NCI-H82 (cell line): Measurements from ENCODE around the gene DRD1.

Source experiments
- DNase-seq: peaks from one replicate; lab custom pipeline; 2025; lab: John Stamatoyannopoulos, UW

The DRD1 gene

DNA sequence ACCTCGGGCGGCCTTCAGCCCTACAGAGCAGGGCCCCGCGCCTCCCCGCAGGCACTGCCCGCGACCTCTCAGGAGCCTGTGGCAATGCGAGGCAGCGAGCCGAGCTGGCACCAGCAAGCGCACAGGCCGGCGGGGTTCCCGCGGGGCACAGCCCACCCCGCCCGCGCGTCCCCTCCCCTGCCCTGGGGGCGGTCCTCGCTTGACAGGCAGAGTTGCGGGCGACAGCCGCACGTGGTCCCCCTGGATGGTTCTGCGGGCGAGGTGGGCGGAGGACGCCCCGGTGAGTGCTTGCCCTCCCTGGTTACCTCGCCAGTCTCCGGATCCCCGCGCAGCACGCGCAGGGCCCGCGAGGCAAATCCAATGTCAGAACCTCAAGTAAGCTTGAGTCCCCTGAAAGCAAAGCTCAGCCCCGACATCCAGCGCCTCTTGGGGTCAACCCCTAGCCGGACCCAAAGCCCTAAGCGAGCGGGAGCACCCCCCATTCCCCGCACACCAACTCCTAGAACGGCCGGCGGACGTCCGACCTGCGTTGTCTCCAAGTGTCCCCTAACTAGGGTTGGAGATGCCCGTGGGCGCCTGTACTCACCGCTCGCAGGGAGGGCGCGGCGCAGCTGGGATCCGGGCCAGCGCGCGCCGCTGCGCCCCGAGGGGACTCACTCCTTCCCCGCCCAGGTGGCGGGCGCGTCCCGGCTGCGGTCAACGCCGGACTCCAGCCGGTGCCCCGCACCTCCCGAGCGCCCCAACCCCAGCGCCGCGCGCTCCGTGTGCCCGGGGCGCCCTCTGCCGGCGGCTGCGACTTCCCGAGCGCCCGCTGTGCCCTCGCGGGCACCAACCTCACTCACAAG is at the start of gene DRD1:
TSS of gene DRD1 (minus strand) at position 123 of the 845 bp plus-strand sequence. CDS start 1,083 bp downstream, outside the sequence.
- peak; percentile 46 for DNase-seq

DNA sequence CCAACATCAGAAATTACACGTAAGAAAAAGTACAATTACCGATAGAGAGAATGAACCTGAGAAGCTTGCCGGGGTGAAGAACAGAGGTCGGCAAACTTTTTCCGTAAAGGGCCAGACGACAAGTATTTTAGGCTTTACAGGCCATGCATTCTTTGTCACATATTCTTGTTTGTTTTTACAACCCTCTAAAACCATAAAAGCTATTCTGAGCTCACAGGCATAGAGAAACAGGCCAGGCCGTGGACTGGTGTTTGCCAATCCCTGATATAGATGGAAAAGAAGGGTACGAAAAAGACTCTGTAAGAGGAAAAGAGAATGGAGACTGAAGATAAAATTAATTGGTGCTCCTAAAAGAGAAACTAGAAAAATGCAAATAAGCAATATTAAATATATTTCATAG is 49.7 kb upstream of the DRD1 start:
- no peak for DNase-seq

DNA sequence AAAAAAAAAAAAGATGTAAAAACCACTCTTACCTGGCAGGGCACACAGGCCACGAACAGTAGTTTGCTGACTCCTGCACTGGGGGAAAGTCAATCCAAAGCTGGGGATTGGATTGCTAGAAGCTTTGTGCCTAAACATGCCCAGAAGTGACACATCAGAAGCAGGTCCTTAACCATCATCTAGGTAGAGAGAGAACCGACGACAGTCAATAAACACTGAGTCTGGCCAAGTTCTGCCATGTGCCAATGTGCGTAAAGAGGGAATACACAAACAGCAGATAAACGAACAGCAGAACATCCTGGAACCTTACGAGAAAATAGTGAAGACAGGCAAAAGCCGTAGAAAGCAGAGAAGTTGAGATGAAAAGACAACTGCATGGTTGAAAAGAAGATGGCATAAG is 49.3 kb upstream of the DRD1 start:
- DNase-seq, result no peak

DNA sequence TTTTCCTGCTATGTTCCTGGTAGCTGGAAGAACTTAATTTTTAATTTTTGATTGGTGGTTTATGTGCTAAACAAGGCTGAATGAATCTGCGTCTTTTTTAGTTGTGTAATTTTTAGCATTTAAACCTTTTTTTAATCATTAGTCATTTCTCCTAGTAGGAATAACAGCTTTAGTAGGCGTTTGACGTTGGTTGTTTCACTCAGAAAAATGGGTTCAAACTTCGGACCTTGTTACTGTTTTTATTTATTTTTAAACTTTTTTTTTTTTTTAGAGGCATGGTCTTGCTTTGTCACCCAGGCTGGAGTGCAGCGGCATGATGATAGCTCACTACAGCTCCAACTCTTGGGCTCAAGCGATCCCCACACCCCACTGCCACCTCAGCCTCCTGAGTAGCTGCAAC is 47.2 kb upstream of the DRD1 start:
- no peak for DNase-seq

DNA sequence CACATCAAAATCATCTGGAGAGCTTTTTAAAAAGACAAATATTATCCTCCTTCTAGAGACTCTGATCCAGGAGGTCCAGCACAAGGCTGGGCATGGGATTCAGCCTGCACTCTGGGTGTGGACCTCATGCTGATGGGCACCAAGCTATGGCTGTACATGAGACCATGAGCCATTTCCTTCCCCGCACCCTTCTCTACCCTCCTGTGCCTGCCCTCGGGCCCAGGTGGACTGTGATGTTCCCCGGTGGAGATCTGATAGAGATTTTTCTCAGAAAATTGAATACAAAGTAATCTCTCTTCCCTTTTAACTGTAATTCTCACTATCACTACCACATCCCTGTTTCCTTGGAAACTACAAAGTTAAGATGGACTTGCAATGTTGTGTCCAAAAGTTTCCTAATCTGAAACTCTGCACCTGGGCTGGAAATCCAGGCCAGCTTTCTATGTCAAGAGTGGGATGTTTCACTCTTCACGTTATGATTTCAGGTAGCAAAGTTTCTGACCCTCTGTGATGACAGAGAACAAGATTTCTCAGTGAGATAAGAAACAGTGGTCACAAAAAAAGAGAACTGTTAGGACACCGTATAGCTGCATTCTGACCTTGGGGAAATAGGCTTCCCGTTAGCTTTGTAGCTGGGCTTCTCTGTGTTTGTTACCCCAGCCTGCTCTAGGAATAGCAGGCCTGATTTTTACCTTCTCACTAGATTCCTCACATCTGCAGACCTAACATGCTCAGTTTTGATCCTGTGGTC is 45.9 kb upstream of the DRD1 start:
- no peak for DNase-seq

DNA sequence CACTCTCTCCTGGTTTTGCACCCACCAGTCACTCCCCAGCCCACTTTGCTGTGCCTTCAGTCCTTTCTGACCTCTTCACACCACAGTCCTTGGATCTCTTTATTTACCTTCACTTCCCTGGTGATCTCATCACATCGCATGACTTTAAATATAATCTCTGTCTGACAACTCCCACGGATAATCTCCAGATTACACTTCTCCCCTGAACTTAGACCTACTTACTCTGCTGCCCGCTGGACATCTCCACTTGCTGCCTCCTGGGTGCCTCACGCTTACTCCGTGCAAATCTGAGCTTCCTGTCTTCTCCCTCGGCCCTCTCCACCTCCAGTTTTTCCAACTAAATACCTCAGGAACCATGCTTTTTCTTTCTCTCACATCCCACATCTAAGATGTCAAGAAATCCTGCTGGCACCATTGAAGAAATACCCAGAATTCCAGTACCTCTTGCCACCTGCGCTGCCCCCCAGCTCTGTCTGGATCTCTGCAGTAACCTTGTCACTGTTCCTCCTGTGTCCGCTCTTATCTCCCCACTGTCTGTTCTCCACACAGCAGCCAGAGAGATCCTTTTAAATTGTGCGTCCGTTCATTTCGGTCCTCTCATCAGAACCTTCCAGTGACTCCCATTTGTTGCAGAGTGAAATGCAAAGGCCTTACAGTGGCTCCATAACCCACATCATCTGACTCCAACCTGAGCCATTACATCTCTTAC is 43.7 kb upstream of the DRD1 start:
- DNase-seq, result peak; percentile 8

DNA sequence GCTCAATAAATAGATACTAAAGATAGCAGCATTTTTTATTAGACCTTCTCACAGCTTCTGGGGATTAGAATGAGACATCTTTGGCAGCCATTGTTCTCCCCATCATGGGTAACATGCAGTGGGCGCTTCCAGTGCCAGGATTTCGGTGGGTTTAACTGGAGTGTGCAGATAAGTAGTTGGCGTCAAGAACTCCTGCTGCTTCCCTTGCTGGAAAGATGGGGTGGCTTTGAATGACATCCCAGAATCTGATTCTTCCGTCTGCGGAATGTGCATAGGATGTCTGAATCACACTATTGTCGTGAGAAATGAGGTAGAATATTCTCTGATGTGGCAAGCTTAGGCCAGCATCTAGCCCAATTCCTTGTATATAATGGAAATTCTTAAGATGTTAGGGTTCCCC is 41.6 kb upstream of the DRD1 start:
- no peak for DNase-seq

DNA sequence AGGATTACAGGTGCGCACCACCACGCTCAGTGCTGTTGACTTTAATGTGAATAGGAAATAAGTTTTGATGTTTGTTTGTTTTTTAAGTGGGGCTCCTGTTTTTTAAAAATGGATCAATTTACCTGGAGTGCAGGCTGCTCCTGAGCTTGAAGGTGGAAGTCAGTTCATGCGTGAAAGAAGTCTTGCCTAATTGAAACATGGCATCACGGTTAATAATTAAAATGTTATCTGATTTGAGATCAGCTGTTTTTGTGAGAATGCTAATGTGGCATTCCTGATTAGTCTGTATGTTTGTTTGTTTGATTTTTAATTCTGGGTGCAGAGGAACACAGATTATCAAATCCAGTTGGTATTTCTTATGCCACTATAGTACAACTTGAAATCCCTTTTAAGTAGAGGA is 40.8 kb upstream of the DRD1 start:
- no peak for DNase-seq

DNA sequence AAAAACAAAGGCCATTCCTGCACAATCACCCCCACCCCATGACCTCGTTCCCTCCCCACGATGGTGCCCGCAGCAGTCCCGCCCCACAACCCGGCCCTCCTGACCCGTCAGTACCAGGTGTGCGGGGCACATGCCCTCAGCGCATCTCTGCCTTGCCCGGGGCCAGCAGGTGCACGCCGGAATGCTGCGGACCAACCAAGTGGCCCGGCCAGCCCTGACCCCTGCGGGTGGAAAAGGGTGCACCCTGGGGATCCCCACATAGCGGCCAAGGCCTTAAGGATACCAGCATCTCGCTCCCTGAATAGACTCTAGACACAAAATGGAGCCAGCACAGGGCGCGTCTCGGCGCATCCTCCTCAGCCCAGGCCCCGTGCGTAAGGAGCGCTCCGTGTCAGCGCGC is 40.3 kb upstream of the DRD1 start:
- DNase-seq, result no peak

DNA sequence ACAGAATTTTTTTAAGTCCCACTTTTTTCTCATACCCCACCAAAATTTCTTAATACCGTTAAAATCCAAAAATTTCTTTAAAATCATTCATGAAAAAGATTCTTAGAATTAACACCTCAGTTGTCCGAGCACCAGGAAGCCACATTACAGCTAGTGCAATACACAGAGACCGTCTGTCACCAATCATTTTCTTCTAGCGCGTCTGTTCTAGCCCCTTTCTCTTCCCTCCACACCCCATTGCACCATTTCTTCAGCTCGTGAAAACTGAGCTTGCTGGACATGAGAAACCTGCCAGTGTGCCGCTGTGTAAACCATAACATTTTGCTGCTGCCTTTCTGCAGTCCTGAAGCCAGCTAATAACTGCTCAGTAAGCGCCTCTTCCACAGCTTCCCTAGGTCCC is 39.4 kb upstream of the DRD1 start:
- DNase-seq, result no peak

DNA sequence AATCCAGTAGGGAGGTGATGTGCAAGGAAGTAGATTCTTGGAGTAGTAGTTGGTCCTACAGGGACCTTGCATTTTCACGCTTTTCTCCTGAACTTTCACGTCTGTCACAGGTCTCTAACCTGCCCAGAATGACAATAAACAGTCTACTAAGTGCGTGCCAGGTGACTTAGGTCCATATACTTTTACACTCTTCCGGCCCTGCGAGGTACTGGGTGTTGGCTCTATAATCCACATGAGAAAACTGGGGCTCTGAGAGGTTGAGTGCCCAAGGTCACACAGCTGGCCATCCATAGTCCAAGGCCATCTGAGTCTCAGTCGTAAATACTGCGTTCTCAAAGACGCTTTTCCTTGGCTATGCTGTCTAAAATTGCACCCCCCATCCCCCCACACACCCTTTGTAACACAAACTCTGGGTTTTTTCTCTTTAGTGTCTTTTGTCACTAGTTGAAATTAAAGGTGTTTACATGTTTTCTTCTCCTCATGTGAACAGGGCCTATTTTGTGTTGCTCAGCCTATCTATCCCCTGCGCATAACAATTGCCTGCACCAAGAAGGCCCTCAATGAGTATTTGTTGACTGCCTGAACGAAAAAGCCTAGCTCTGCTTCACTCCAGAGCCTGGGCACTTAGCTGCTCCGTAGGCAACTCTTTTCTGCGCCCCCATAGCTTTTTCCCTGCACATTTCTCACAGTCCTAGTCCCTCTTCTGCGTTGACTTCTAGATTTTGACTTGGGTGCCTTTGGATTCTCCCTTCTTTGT is 35.3 kb upstream of the DRD1 start:
- DNase-seq, result no peak

DNA sequence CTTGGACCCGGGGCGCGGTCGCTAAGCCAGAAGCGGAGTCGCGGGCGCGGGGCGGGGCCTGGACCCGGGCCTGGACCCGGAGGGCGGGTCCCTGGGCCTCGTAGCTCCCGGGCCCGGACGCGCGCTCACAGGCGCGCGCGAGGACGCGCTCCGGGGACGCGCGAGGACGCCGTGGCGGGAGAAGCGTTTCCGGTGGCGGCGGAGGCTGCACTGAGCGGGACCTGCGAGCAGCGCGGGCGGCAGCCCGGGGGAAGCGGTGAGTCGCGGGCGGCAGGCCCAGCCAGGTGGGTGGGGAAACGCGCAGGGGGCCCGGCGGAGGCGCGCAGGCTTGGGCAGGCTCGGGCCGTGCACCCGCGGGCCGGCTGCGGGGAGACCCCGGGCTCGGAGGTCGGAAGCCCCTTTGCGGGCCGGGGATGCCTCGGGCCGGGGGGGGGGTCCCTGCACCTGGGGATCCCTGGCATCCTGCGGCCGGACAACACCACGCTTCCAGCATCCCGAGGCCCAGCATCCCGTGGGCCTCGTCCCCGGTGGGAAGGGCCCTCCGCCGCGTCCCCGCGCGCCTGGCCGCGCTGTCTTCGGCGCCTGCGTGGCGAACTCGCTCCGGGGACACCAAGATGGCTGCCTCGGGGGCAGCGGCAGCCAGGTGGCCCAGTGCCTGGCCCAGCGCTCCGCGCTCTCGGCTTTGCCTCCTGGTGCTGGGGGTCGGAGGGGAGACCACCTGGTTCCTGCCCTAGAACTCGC is 34.6 kb upstream of the DRD1 start, which contains the start of gene SFXN1:
TSS of gene SFXN1 (plus strand) at position 177 of the 741 bp plus-strand sequence. CDS start 13,544 bp downstream, outside the sequence.
- DNase-seq, result peak; percentile 86

DNA sequence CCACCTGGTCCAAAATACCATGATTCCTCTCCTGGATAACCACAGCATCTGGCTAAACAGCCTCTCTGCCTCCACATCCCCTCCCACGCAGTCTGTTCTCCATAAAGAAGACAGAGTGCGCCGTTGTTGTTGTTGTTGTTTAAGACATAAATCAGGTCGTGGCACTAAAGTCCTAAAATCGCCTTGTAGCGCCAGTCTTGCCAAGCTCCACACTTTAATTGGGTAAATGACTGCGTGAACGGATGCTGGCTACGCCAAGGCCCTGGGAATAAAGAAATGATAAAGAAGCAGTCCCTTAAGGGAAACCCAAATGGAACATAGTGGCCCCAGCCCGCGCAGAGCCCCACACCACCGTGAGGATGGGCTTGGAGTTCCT is 34.0 kb upstream of the DRD1 start:
- DNase-seq, result peak; percentile 41

DNA sequence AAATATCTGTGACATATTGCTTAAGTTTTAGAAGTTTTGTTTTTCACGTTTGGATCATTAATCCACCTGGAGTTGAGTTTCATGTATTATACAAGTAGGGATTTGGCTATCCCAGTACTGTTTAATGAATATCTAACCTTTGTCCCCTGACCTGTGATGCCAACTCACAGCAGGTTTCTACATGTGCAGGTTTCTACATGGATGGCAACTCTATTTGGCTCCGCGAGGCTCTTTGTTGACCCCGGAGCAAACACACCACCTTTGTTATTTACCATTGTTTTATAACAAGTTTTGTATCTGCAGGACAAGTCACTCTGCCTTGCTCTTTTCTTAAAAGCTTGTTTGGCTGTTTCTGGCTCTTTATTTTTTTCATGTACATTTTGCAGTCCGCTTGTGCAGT is 33.5 kb upstream of the DRD1 start:
- no peak for DNase-seq

DNA sequence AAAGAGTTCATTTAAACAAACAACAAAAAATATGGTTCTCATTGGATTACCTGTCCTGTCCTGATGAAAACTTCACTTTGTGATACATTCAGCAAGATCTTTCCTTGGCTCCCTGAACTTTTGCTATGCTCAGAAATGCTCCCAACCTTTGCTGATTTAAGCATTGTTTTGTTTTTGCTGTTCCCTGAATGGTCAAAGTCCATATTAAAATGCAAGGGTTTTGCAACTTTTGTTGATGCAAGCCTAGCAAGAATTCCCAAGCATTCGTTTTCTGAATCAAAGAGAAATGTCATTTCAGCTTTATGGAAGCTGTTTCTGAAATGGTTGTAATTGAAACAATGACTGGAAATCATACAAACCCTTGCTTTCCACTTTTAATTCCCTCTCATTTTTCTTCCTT is 31.3 kb upstream of the DRD1 start:
- no peak for DNase-seq

DNA sequence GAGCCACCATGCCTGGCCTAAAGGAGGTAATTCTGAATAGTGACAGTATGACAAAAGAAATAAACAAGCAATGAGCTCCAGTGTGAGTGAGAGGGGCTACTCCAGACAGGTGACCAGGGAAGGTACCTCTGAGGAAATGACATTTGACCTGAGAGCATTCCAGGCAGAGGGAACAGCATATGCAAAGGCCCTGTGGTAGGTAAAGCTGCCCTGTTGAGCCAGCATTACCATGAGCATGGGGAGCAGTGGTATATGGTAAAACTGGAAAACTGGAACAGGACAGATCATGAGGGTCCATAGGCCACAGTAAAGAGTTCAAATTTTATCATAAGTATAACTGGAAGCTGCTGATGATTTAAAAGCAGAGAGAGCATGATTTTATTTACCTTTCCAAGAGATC is 28.4 kb upstream of the DRD1 start:
- no peak for DNase-seq

DNA sequence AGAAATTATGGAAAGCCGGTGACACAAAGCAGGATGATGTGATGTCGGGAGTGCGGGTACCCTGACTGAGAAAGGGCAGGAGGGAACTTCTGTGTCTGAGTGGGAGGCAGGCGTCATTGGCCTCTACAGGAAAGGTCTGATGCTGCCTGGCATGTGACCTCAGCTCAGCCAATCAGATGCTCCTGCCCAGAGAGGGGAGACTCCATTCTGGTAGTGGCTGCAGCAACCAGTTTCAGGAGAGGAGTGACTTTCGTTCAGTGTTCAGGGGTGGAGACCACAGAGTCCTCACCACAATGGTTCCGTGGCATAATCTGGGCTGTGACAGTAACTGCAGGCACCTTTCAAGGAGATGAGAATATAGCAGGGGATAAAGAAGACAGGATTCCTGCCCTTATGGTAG is 27.6 kb upstream of the DRD1 start:
- DNase-seq, result peak; percentile 5

DNA sequence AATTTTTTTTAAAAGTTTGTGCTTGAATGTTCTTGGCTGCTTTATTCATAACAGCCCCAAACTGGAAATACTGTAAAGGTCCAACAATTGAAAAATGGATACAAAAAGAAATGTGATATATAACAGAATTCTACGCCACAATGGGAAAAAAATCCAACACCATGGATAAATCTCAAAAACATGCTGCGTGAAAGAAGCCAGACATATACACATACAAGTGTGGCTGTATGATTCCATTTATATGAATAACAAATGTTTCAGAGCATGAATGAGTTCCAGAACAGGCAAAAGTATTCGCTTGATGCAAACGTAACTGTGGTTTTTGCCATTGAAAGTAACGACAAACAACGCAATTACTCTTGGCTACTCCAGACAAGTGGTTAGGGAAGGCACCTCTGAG is 27.2 kb upstream of the DRD1 start:
- no peak for DNase-seq

DNA sequence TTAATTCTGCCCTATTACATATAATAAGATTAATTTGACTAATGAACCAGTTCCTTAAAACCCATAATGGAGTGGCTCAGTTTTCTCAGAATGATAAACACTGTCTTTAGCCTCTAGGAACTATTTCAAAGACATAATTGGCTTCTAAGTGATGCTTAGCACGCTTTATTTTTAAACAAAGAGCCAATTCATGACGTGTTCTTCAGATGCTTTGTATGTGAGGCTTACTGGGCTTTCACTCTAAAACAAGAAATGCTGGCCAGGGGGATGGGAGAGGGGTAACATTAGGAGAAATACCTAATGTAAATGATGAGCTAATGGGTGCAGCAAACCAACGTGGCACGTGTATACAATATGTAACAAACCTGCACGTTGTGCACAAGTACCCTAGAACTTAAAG is 26.8 kb upstream of the DRD1 start:
- peak; percentile 30 for DNase-seq

DNA sequence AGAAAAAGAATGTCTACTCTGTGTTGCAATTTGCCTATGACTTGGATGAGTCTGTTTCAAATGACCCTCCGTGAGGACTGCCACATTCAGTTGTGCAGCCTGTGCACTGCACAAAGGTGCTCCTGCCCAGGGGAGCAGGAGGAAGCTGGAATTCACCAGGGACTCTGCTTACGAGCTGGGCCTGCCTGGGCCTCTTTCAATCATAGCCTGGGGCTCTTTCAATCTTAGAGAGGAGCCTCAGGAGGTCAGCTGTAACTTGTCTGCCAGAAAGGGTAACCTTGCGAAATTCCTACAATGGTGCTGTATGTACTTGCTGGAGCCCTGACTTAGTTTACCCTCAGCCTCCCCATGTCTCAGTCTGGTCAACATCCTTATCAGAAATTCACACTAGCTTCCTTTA is 25.9 kb upstream of the DRD1 start:
- DNase-seq, result no peak

DNA sequence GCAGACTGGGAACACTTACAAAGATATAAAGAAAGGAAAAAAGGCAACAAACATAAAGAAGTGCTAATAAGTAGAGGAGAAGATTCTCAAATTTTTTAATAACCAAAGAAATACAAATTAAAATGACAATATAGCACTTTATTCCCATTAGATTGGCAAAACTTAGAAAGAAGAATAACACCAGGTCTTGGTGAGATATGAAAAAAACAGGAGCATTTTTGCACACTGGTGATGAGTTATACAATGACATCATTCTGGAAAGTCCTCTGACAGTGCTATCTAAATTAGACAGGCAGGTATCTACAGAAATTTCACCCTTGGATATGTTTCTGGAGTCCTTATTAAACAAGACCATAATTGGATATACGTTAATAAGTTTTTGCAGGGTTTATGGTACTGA is 24.9 kb upstream of the DRD1 start:
- no peak for DNase-seq
